WTC11 (cell line): ENCODE data around the gene EVI5L. TPM values are rescaled to one million over a fixed set of nuclear protein-coding genes. Genes with fewer than 3 reads are reported as not detected.
"Not testable (repeated sequence)": the region's sequence is repeated elsewhere in the genome, so short reads cannot be mapped to it uniquely, and the experiment has no call there.

Experiments used
- ATAC-seq: fragments of 200-7000 bp; cut with Tn5 transposase; 2 replicates; pipeline ENCODE4 v1.10.0; 2021; ENCODE audit warnings: mild to moderate bottlenecking, moderate library complexity
- CTCF ChIA-PET: fragments of 300-600 bp; sonication (Branson Sonifier 250); formaldehyde crosslinking; loops from one replicate; lab custom pipeline; 2021; ENCODE audit warnings: antibody characterized with exemption; lab: Charles Lee
- POLR2A ChIA-PET: fragments of 350-600 bp; sonication (Branson Sonifier 250); formaldehyde crosslinking; loops from one replicate; lab custom pipeline; 2021; ENCODE audit warnings: antibody characterized with exemption; lab: Charles Lee
- DNase-seq: peaks from one replicate; pipeline ENCODE4 v3.0.0; 2021; ENCODE audit warnings: low spot score
- H3K27ac Mint-ChIP-seq: 2 replicates; pipeline ENCODE4 v1.8.0; 2021; ENCODE audit warnings: mixed read lengths
- H3K27me3 Mint-ChIP-seq: 2 replicates; pipeline ENCODE4 v1.8.0; 2021; ENCODE audit warnings: low read depth, mild to moderate bottlenecking, moderate library complexity, mixed read lengths
- H3K36me3 Mint-ChIP-seq: 2 replicates; pipeline ENCODE4 v1.8.0; 2021; ENCODE audit warnings: mixed read lengths
- H3K4me1 Mint-ChIP-seq: 2 replicates; pipeline ENCODE4 v1.8.0; 2022; ENCODE audit warnings: mixed read lengths
- H3K4me3 Mint-ChIP-seq: 2 replicates; pipeline ENCODE4 v1.8.0; 2021; ENCODE audit warnings: mild to moderate bottlenecking, moderate library complexity, mixed read lengths
- H3K9me3 Mint-ChIP-seq: 2 replicates; pipeline ENCODE4 v1.8.0; 2021; ENCODE audit warnings: mixed read lengths
- E2F4 ChIP-seq: sonication (generic); formaldehyde crosslinking; IDR thresholded peaks from 2 replicates; pipeline ENCODE4 v1.8.1; 2022; ENCODE audit warnings: low read depth, mild to moderate bottlenecking, moderate library complexity, missing genetic modification reagents, borderline replicate concordance
- ETV6 ChIP-seq: sonication (generic); formaldehyde crosslinking; IDR thresholded peaks from 2 replicates; pipeline ENCODE4 v1.8.1; 2022; ENCODE audit warnings: mild to moderate bottlenecking, missing genetic modification reagents
- FOXJ3 ChIP-seq: sonication (generic); formaldehyde crosslinking; IDR thresholded peaks from 2 replicates; pipeline ENCODE4 v1.9.0; 2021; ENCODE audit warnings: missing genetic modification reagents, mild to moderate bottlenecking, borderline replicate concordance
- FOXK1 ChIP-seq: sonication (generic); formaldehyde crosslinking; IDR thresholded peaks from 2 replicates; pipeline ENCODE4 v1.8.0; 2022; ENCODE audit warnings: mild to moderate bottlenecking, moderate library complexity, missing genetic modification reagents
- FOXP4 ChIP-seq: sonication (generic); formaldehyde crosslinking; IDR thresholded peaks from 2 replicates; pipeline ENCODE4 v1.8.0; 2022; ENCODE audit warnings: mild to moderate bottlenecking, missing genetic modification reagents
- GABPB1 ChIP-seq: sonication (generic); formaldehyde crosslinking; IDR thresholded peaks from 2 replicates; pipeline ENCODE4 v1.8.1; 2023; ENCODE audit warnings: mild to moderate bottlenecking, missing genetic modification reagents
- GRHL2 ChIP-seq: fragments of 250-450 bp; sonication (Bioruptor Pico); IDR thresholded peaks from 2 replicates; pipeline ENCODE4 v1.8.0; 2022; ENCODE audit warnings: mild to moderate bottlenecking, moderate library complexity; ENCODE audit not compliant: insufficient replicate concordance, severe bottlenecking
- MLX ChIP-seq: sonication (generic); formaldehyde crosslinking; IDR thresholded peaks from 2 replicates; pipeline ENCODE4 v1.8.1; 2023; ENCODE audit warnings: mild to moderate bottlenecking, missing genetic modification reagents, moderate library complexity
- NFATC4 ChIP-seq: fragments of 250-450 bp; sonication (Bioruptor Pico); IDR thresholded peaks from 2 replicates; pipeline ENCODE4 v1.9.0; 2021; ENCODE audit warnings: mild to moderate bottlenecking
- NFE2L1 ChIP-seq: sonication (generic); formaldehyde crosslinking; IDR thresholded peaks from 2 replicates; pipeline ENCODE4 v1.8.1; 2023; ENCODE audit warnings: missing genetic modification reagents
- PRRX2 ChIP-seq: fragments of 250-450 bp; sonication (Bioruptor Pico); IDR thresholded peaks from 2 replicates; pipeline ENCODE4 v1.8.0; 2021; ENCODE audit warnings: mild to moderate bottlenecking
- RELA ChIP-seq: sonication (generic); formaldehyde crosslinking; IDR thresholded peaks from 2 replicates; pipeline ENCODE4 v1.8.1; 2022; ENCODE audit warnings: missing genetic modification reagents, mild to moderate bottlenecking, borderline replicate concordance
- SP1 ChIP-seq: sonication (generic); formaldehyde crosslinking; conservative IDR thresholded peaks from 2 replicates; pipeline ENCODE4 v1.8.1; 2022; ENCODE audit warnings: missing genetic modification reagents
- STAT6 ChIP-seq: sonication (generic); formaldehyde crosslinking; conservative IDR thresholded peaks from 2 replicates; pipeline ENCODE4 v1.8.1; 2023; ENCODE audit warnings: mild to moderate bottlenecking, low read depth, missing genetic modification reagents, moderate library complexity
- TCF7 ChIP-seq: sonication (generic); formaldehyde crosslinking; IDR thresholded peaks from 2 replicates; pipeline ENCODE4 v1.8.0; 2022; ENCODE audit warnings: mild to moderate bottlenecking, low read depth, missing genetic modification reagents, moderate library complexity
- TP53 ChIP-seq: sonication (generic); formaldehyde crosslinking; IDR thresholded peaks from 2 replicates; pipeline ENCODE4 v1.8.1; 2023; ENCODE audit warnings: mild to moderate bottlenecking, missing genetic modification reagents
- ZMAT4 ChIP-seq: fragments of 250-450 bp; sonication (Bioruptor Pico); IDR thresholded peaks from 2 replicates; pipeline ENCODE4 v1.9.0; 2021; ENCODE audit warnings: mild to moderate bottlenecking
- ZNF138 ChIP-seq: sonication (generic); formaldehyde crosslinking; conservative IDR thresholded peaks from 2 replicates; pipeline ENCODE4 v1.8.1; 2022; ENCODE audit warnings: mild to moderate bottlenecking, moderate library complexity, missing genetic modification reagents
- ZNF281 ChIP-seq: sonication (generic); formaldehyde crosslinking; IDR thresholded peaks from 2 replicates; pipeline ENCODE4 v1.8.0; 2023; ENCODE audit warnings: mild to moderate bottlenecking, missing genetic modification reagents
- ZNF671 ChIP-seq: fragments of 250-450 bp; sonication (Bioruptor Pico); IDR thresholded peaks from 2 replicates; pipeline ENCODE4 v1.8.0; 2021; ENCODE audit warnings: mild to moderate bottlenecking
- total RNA-seq: library from RNA; stranded (reverse); gene quantifications from 3 replicates; pipeline ENCODE4 v1.2.3, GENCODE V29; 2021

Gene EVI5L
- total RNA-seq, 1 experiment from 2014 or later = 10.5 TPM

- no peak for TF ChIP-seq MLX (CRISPR knock-in tag)
- no peak for TF ChIP-seq RELA (CRISPR knock-in tag)
- TF ChIP-seq SP1 = no peak
- TF ChIP-seq NFE2L1 (CRISPR knock-in tag) = no peak
- TF ChIP-seq ZMAT4 (CRISPR knock-in tag) = no peak
- no peak for TF ChIP-seq GABPB1 (CRISPR knock-in tag)
- TF ChIP-seq FOXJ3 (CRISPR knock-in tag) = no peak
- no peak for TF ChIP-seq E2F4
Measured at GRCh38 chr19:7888826-7889217, 58.8 kb downstream of the EVI5L start (continued).

GRCh38 chr19:7893362-7894101, 63.5 kb downstream of the EVI5L start:
- POLR2A ChIA-PET = interaction anchor here (0.7 kb wide), 1 partner anchor 356 kb away, joined by 3 read pairs; no protein-coding TSS in a partner anchor
- not testable (repeated sequence) for H3K4me1 Mint-ChIP-seq, ATAC-seq, H3K36me3 Mint-ChIP-seq, DNase-seq, H3K27ac Mint-ChIP-seq, H3K4me3 Mint-ChIP-seq, H3K9me3 Mint-ChIP-seq
- H3K27me3 Mint-ChIP-seq = peaks cover 29% of the 10 kb centered on the region
- CTCF ChIA-PET = interaction anchor here (0.9 kb wide), 1 partner anchor 25 kb away, joined by 4 read pairs; no protein-coding TSS in a partner anchor

GRCh38 chr19:7894612-7895309, 64.7 kb downstream of the EVI5L start:
- TF ChIP-seq TP53 (CRISPR knock-in tag) = no peak
- no peak for TF ChIP-seq MLX (CRISPR knock-in tag)
- TF ChIP-seq GRHL2 (CRISPR knock-in tag) = no peak
- no peak for TF ChIP-seq ZNF671 (CRISPR knock-in tag)
- no peak for TF ChIP-seq TCF7 (CRISPR knock-in tag)
- no peak for TF ChIP-seq ETV6 (CRISPR knock-in tag)
- no peak for TF ChIP-seq FOXP4 (CRISPR knock-in tag)
- TF ChIP-seq PRRX2 (CRISPR knock-in tag) = no peak
- TF ChIP-seq ZNF138 (CRISPR knock-in tag) = no peak
- TF ChIP-seq ZNF281 (CRISPR knock-in tag) = no peak
- TF ChIP-seq FOXK1 = no peak
- TF ChIP-seq STAT6 (CRISPR knock-in tag) = no peak
- no peak for TF ChIP-seq ZMAT4 (CRISPR knock-in tag)
- no peak for TF ChIP-seq NFATC4 (CRISPR knock-in tag)
- Mint-ChIP-seq H3K4me1 (peaks cover 3% of the 10 kb centered on the region; the same call in 1 of the 2 replicates), H3K36me3 (no peaks in the 10 kb centered on the region), H3K4me3 (no peak overlapping the region), H3K9me3 (no peaks in the 10 kb centered on the region), H3K27me3 (peaks cover 17% of the 10 kb centered on the region), H3K27ac (peak overlapping the region; percentile 57; the same call in 1 of the 2 replicates)
- POLR2A ChIA-PET = no interaction called here
- CTCF ChIA-PET = interaction anchor here (0.9 kb wide), 1 partner anchor 26 kb away, joined by 4 read pairs; no protein-coding TSS in a partner anchor
- ATAC-seq (peak; percentile 76), DNase-seq (no peak)
